Ishikawa (cell line): Measurements from ENCODE around the gene B9D2.

ENCODE experiments used
- CEBPB ChIP-seq: IDR thresholded peaks from 2 replicates; pipeline ENCODE4 v1.6.1; 2012
- CREB1 ChIP-seq: IDR thresholded peaks from 2 replicates; pipeline ENCODE4 v1.6.1; 2012; ENCODE audit warnings: low read depth
- EGR1 ChIP-seq: IDR thresholded peaks from 2 replicates; pipeline ENCODE4 v1.6.1; 2012
- EP300 ChIP-seq: IDR thresholded peaks from 2 replicates; pipeline ENCODE4 v1.6.1; 2012; ENCODE audit warnings: borderline replicate concordance
- FOXM1 ChIP-seq: IDR thresholded peaks from 2 replicates; pipeline ENCODE4 v1.6.1; 2012; ENCODE audit warnings: low read depth, borderline replicate concordance
- NFIC ChIP-seq: IDR thresholded peaks from 2 replicates; pipeline ENCODE4 v1.6.1; 2012
- RAD21 ChIP-seq: IDR thresholded peaks from 2 replicates; pipeline ENCODE4 v1.6.1; 2012; ENCODE audit warnings: low read depth
- REST ChIP-seq: IDR thresholded peaks from 2 replicates; pipeline ENCODE4 v1.6.1; 2012; ENCODE audit warnings: low read depth, mild to moderate bottlenecking
- TAF1 ChIP-seq: IDR thresholded peaks from 2 replicates; pipeline ENCODE4 v1.6.1; 2012; ENCODE audit warnings: low read depth, mild to moderate bottlenecking
- TCF12 ChIP-seq: IDR thresholded peaks from 2 replicates; pipeline ENCODE4 v1.6.1; 2012; ENCODE audit warnings: low read depth
- TEAD4 ChIP-seq: IDR thresholded peaks from 2 replicates; pipeline ENCODE4 v1.6.1; 2012
- USF1 ChIP-seq: IDR thresholded peaks from 2 replicates; pipeline ENCODE4 v1.6.1; 2012
- YY1 ChIP-seq: IDR thresholded peaks from 2 replicates; pipeline ENCODE4 v1.6.1; 2012; ENCODE audit warnings: low read depth
- ZBTB7A ChIP-seq: IDR thresholded peaks from 2 replicates; pipeline ENCODE4 v1.6.1; 2012; ENCODE audit warnings: low read depth
- TF ChIP-seq, protein P1 (sequence below): IDR thresholded peaks from 2 replicates; pipeline ENCODE4 v1.6.1; 2012

B9D2 gene

DNA sequence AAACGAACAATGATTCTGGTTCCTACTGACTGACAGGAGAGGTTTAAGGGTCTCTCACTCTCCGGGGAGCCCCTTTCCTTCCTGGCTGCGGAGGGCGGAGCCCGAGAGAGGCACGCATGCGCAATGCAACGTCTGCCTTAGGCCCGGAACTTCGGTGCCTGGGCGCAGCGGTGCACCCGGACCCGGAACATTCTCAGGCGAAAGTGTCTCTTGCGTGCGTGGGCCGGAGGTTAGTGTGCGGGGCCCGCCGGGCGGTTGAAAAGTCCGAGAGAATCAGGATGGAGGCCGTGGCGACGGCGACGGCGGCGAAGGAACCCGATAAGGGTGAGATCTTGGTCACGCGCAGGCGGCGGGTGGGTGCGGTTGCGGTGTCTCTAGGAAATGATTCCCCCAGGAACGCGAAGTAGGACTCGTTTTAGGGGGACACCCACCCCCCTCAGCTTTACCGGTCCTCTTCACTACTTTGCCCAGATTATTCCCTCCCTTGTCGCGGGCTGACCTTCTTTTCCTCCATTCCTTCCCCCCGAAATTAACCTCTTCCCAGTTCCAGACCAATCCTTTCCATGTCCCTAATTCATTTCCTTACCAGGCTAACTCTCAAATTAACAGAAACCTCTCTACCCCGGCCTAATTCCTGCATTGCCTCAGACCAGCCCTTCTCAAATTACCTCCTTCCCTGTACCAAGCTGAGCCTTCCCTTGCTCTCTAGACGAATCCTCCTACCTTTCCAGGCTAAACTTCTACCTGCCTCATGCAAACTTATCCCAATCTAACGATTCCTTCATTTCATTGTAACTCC, 53.7 kb downstream of the B9D2 start, which contains the start of gene CCDC97:
TSS of gene CCDC97 (plus strand) at position 140 of the 799 bp plus-strand sequence. CDS start at position 279, 139 bp downstream.
- TF ChIP-seq RAD21 (no peak), EGR1 (peak; percentile 78), CEBPB (peak; percentile 46; the same call in 1 of the 2 replicates), NFIC (peak; percentile 12; the same call in 1 of the 2 replicates), FOXM1 (peak; percentile 58; the same call in 1 of the 2 replicates), EP300 (peak; percentile 33; the same call in 1 of the 2 replicates), TCF12 (peak; percentile 83), ZBTB7A (peak; percentile 58; the same call in 1 of the 2 replicates), TEAD4 (peak; percentile 55), REST (no peak), YY1 (0 out of 2 replicates have a peak, but pooled peaks have one; percentile 63), USF1 (peak; percentile 74), CREB1 (no peak; the same call in 1 of the 2 replicates), TAF1 (peak; percentile 89)
- TF ChIP-seq, protein P1, sequence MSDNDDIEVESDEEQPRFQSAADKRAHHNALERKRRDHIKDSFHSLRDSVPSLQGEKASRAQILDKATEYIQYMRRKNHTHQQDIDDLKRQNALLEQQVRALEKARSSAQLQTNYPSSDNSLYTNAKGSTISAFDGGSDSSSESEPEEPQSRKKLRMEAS, result peak; percentile 74

- TF ChIP-seq CREB1, result no peak
- TF ChIP-seq CEBPB, result no peak
- TF ChIP-seq EGR1, result no peak
- peak; percentile 28; the same call in 1 of the 2 replicates for TF ChIP-seq REST
These were observed 54.5 kb downstream of the B9D2 start for GRCh38 chr19:41309180-41310032.

GRCh38 chr19:41308450-41309179, 55.3 kb downstream of the B9D2 start:
- TF ChIP-seq RAD21, result peak; percentile 61
- TF ChIP-seq EGR1, result no peak

- TF ChIP-seq CEBPB (no peak), USF1 (no peak), YY1 (no peak), TCF12 (no peak), NFIC (no peak), TEAD4 (no peak), REST (no peak), CREB1 (no peak), FOXM1 (no peak), TAF1 (no peak), EGR1 (no peak), RAD21 (no peak), ZBTB7A (no peak), EP300 (no peak)
- TF ChIP-seq, protein P1, result no peak
These were observed 55.9 kb downstream of the B9D2 start for GRCh38 chr19:41307954-41308449.
